Panc1 (cell line): ENCODE measurements around the gene GGT5.

ENCODE experiments used
- CTCF ChIP-seq: fragments of 450-650 bp; IDR thresholded peaks from 2 replicates; pipeline ENCODE4 v1.5.1; 2017; ENCODE audit warnings: mild to moderate bottlenecking
- POLR2AphosphoS5 ChIP-seq: IDR thresholded peaks from 2 replicates; pipeline ENCODE4 v1.6.1; 2012; ENCODE audit warnings: mild to moderate bottlenecking, low read depth, low read length, moderate library complexity
- REST ChIP-seq, 2 experiments: IDR thresholded peaks; 2 replicates each; pipeline ENCODE4 v1.6.1; 2011 to 2012; ENCODE audit warnings: low read depth in 2 of 2, control low read depth in 1 of 2, low read length in 1 of 2, mild to moderate bottlenecking in 1 of 2, moderate library complexity in 1 of 2; ENCODE audit not compliant: insufficient read depth in 1 of 2
- SIN3A ChIP-seq: IDR thresholded peaks from 2 replicates; pipeline ENCODE4 v1.6.1; 2012; ENCODE audit warnings: low read depth, mild to moderate bottlenecking, low read length, moderate library complexity, borderline replicate concordance; ENCODE audit not compliant: insufficient read depth

DNA sequence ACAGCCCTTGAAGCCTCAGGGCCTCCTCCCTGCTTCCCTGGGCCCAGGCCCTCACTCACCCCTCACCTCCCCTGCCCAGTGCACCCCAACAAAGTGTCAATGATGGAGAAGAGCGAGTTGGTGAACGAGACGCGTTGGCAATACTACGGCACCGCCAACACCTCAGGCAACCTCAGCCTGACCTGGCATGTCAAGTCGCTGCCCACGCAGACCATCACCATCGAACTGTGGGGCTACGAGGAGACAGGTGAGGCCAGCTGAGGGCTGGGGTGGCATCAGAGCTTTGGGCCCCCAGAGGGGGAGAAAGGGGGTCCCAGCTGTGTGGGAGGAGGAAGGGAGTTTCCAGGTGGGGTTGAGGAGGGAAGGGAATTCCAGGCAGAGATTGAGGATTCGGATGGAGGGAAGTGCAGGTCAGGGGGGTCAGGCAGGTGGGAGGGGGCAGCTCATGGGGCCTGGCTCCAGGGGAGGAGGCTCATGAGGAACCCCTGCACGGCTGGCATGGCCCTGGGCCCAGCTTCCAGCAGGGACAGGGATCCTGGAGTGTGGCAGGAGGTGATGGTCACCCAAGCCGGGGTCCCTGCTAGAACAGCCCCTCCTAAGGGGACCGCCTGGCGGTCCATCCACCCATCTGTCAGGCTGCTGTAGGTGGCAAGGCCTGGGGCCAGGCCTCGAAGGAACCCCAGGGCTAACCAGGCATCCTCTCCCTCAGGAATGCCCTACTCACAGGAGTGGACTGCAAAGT is 60.7 kb downstream of the GGT5 start:
- TF ChIP-seq CTCF (no peak), POLR2AphosphoS5 (no peak), REST (IDR thresholded peaks at IDR 0.05; ENCODE audit: insufficient read depth in 1 of 2, low read depth in 2 of 2, low read length in 1 of 2) (no peak), SIN3A (no peak)
